ENCODE results near the gene RPGR. TPM values are rescaled to one million over a fixed set of nuclear protein-coding genes. Genes with fewer than 3 reads are reported as not detected.

RPGR gene
- 12.1 TPM for total RNA-seq (2013)
- polyA plus RNA-seq (10 to 100 TPM in 1 of 3 donors, 1 to 10 TPM in 2; 4.3 to 10.9 (median 5.1) TPM), polyA minus RNA-seq (5.5 and 5.7 TPM in 2 replicates), total RNA-seq (22.6 to 63.5 (median 48.2) reads per million in 11 experiments)

DNA sequence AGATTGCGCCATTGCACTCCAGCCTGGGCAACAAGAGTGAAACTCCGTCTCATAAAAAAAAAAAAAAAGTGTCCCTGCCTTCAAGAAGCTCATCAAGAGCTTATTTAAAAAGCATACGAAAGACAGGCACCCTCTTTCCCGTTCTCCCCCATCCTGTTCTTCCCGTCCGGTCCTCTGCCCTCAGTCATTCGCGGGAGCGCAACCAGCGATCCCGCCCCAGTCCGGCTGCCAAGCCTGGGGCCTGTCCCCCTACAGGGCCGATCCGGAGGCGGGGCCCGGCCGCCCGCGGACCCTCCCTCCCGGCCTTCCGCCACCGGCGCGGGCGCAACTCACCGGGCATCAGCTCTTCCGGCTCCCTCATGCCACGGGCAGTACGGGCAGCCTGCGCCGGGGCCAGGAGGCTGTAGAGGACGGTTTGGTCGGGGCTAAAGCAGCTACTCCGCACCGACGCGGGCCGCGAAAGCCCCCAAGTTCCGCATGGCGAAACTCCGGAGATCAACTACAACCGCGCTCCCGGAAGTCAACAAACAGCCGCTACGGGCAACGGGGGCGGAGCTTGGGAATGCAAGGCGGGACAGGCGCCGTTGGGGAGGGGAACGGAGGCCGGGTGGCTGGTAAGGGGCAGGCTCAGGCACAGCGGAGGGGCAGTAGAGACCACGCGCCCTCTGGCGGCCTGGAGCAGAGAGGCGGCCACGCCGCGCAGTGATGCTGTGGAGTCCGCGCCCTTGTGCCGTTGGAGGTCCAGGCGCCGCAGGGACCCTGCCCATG, at the start of gene RPGR:
TSS of gene RPGR (minus strand) at position 503 of the 768 bp plus-strand sequence. CDS start at position 361, 142 bp downstream.
- Histone ChIP-seq H3K9ac (ENCODE audit: insufficient read depth, low read length, poor library complexity, severe bottlenecking) (peak within 1 kb of the TSS; percentile 91), H2AFZ (ENCODE audit: insufficient read depth, low read depth, low read length, poor library complexity, severe bottlenecking) (peak within 1 kb of the TSS; percentile 68), H3K79me2 (ENCODE audit: insufficient read depth, low read length) (peaks cover 20% of the 10 kb centered on the region), H3K9me3 (replicated peaks in 1 of 2; ENCODE audit: control insufficient read depth in 1 of 2, insufficient read depth in 1 of 2, low read length in 2 of 2) (no peaks in the 10 kb centered on the region), H3K27ac (ENCODE audit: low read depth in 1 of 2, low read length in 2 of 2) (peak within 1 kb of the TSS; percentile 81 to 95), H3K4me2 (replicated peaks; ENCODE audit: extremely low read depth, low read length, poor library complexity, severe bottlenecking) (peak within 1 kb of the TSS; percentile 66), H3K4me1 (ENCODE audit: control insufficient read depth in 1 of 2, insufficient read depth in 2 of 2, low read length in 2 of 2) (peaks cover 7 to 13% of the 10 kb centered on the region in 2 donors), H4K20me1 (ENCODE audit: insufficient read depth, low read length) (no peaks in the 10 kb centered on the region), H3K36me3 (replicated peaks in 1 of 2; ENCODE audit: control insufficient read depth in 1 of 2, insufficient read depth in 2 of 2, low read length in 2 of 2) (no peaks in the 10 kb centered on the region), H3K4me3 (replicated peaks in 1 of 3; ENCODE audit: low read depth in 2 of 3, low read length in 3 of 3) (peak within 1 kb of the TSS; percentile 51 to 80 (median 74)), H3K27me3 (ENCODE audit: control insufficient read depth in 2 of 2, insufficient read depth in 2 of 2, low read length in 2 of 2) (no peaks in the 10 kb centered on the region)
- TF ChIP-seq, protein P1, sequence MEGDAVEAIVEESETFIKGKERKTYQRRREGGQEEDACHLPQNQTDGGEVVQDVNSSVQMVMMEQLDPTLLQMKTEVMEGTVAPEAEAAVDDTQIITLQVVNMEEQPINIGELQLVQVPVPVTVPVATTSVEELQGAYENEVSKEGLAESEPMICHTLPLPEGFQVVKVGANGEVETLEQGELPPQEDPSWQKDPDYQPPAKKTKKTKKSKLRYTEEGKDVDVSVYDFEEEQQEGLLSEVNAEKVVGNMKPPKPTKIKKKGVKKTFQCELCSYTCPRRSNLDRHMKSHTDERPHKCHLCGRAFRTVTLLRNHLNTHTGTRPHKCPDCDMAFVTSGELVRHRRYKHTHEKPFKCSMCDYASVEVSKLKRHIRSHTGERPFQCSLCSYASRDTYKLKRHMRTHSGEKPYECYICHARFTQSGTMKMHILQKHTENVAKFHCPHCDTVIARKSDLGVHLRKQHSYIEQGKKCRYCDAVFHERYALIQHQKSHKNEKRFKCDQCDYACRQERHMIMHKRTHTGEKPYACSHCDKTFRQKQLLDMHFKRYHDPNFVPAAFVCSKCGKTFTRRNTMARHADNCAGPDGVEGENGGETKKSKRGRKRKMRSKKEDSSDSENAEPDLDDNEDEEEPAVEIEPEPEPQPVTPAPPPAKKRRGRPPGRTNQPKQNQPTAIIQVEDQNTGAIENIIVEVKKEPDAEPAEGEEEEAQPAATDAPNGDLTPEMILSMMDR (IDR thresholded peaks at IDR 0.05) = peak; percentile 78
- Mint-ChIP-seq H3K27me3 (ENCODE audit: low read depth in 3 of 3) (peaks cover 0 to 6% (median 1%) of the 10 kb centered on the region in 3 donors), H3K4me3 (peak within 1 kb of the TSS; percentile 86 to 91), H3K9me3 (peaks cover 0 to 8% (median 2%) of the 10 kb centered on the region in 7 donors), H3K27ac (peak within 1 kb of the TSS; percentile 92 to 97 (median 96)), H3K36me3 (no peaks in the 10 kb centered on the region), H3K4me1 (peaks cover 12% of the 10 kb centered on the region)
- 0% methylated on average over 44 of the region's 67 CpGs for WGBS (ENCODE audit: insufficient coverage)
- intact Hi-C loops (cut with micrococcal nuclease) = loop anchor here in 1 of 2 donors (10.0 kb wide), 1 partner anchor 52 kb away; no protein-coding TSS in a partner anchor
- peak; percentile 88 to 95 (median 93) for DNase-seq

DNA sequence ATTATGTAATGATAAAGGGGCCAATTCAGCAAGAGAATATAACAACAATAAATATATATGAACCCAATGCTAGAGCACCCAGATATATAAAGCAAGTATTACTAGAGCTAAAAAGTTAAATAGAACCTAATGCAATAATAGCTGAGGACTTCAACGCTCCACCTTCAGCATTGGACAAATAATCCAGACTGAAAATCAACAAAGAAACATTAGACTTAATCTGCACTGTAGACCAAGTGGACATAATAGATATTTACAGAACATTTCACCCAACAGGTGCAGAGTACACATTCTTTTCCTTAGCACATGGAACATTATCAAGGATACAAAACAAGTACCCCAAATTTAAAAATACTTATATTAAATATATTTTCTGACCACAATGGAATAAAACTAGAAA, 49.4 kb upstream of the RPGR start:
- Mint-ChIP-seq H3K27ac (no peak overlapping the region), H3K27me3 (ENCODE audit: low read depth in 3 of 3) (peaks cover 0 to 3% (median 2%) of the 10 kb centered on the region in 3 donors)

More for the DNA sequence above, 49.4 kb upstream of the RPGR start:
- H3K4me1 Mint-ChIP-seq = peaks cover 6% of the 10 kb centered on the region
- H3K27me3 ChIP-seq (ENCODE audit: control insufficient read depth in 2 of 2, insufficient read depth in 2 of 2, low read length in 2 of 2) = no peaks in the 10 kb centered on the region
- H3K36me3 ChIP-seq (replicated peaks in 1 of 2; ENCODE audit: control insufficient read depth in 1 of 2, insufficient read depth in 2 of 2, low read length in 2 of 2) = no peaks in the 10 kb centered on the region
- intact Hi-C loops (cut with micrococcal nuclease) = no loop called here
- no peak overlapping the region for H3K4me3 Mint-ChIP-seq
- no peak for DNase-seq
- WGBS (ENCODE audit: insufficient coverage) = no CpG with 5 or more reads among the region's 1 CpG
- H3K27ac ChIP-seq (ENCODE audit: low read depth in 1 of 2, low read length in 2 of 2) = no peak overlapping the region
- H3K36me3 Mint-ChIP-seq = no peaks in the 10 kb centered on the region
- no peak overlapping the region for H3K4me3 ChIP-seq (replicated peaks in 1 of 3; ENCODE audit: low read depth in 2 of 3, low read length in 3 of 3)
- H3K9me3 ChIP-seq (replicated peaks in 1 of 2; ENCODE audit: control insufficient read depth in 1 of 2, insufficient read depth in 1 of 2, low read length in 2 of 2) = no peaks in the 10 kb centered on the region
- no peaks in the 10 kb centered on the region for H4K20me1 ChIP-seq (ENCODE audit: insufficient read depth, low read length)
- H3K9ac ChIP-seq (ENCODE audit: insufficient read depth, low read length, poor library complexity, severe bottlenecking) = no peak overlapping the region
- peaks cover 5 to 6% of the 10 kb centered on the region in 2 donors for H3K4me1 ChIP-seq (ENCODE audit: control insufficient read depth in 1 of 2, insufficient read depth in 2 of 2, low read length in 2 of 2)
- no peak overlapping the region for H2AFZ ChIP-seq (ENCODE audit: insufficient read depth, low read depth, low read length, poor library complexity, severe bottlenecking)
- TF ChIP-seq, protein P1 (IDR thresholded peaks at IDR 0.05) = no peak
- no peaks in the 10 kb centered on the region for H3K9me3 Mint-ChIP-seq
- H3K79me2 ChIP-seq (ENCODE audit: insufficient read depth, low read length) = no peaks in the 10 kb centered on the region
- no peak overlapping the region for H3K4me2 ChIP-seq (replicated peaks; ENCODE audit: extremely low read depth, low read length, poor library complexity, severe bottlenecking)

Data from CD14-positive monocyte (primary cell).